Peyer's patch (tissue), 4 donors: ENCODE data around the gene ETFA. TPM values are rescaled to one million over a fixed set of nuclear protein-coding genes. Genes with fewer than 3 reads are reported as not detected.
"Not testable (repeated sequence)": the region's sequence is repeated elsewhere in the genome, so short reads cannot be mapped to it uniquely, and the experiment has no call there.

Source experiments
- DNase-seq, 3 donors: peaks; one replicate each; pipeline ENCODE4 v3.0.0-alpha.2; 2017 to 2019
- H3K27ac ChIP-seq, 4 donors: fragments of 200-600 bp; sonication (generic); one replicate each; pipeline ENCODE4 v1.5.1; 2016 to 2019
- H3K27me3 ChIP-seq, 2 donors: fragments of 200-600 bp; sonication (generic); one replicate each; pipeline ENCODE4 v1.5.1; 2019
- H3K36me3 ChIP-seq, 3 donors: fragments of 200-600 bp; sonication (generic); one replicate each; pipeline ENCODE4 v1.5.1; 2016 to 2019
- H3K4me1 ChIP-seq, 4 donors: fragments of 200-600 bp; sonication (generic); one replicate each; pipeline ENCODE4 v1.5.1; 2016 to 2019
- H3K4me3 ChIP-seq, 4 donors: fragments of 200-600 bp; sonication (generic); 1 replicate in 3 of 4; 2 replicates in 1 of 4; pipeline ENCODE4 v1.5.1; 2016 to 2019; ENCODE audit warnings: mild to moderate bottlenecking in 1 of 4
- H3K9me3 ChIP-seq, 4 donors: fragments of 200-600 bp; sonication (generic); one replicate each; pipeline ENCODE4 v1.5.1; 2016 to 2019; ENCODE audit warnings: mild to moderate bottlenecking in 1 of 4
- CTCF ChIP-seq, 6 experiments: fragments of 450-650 bp in 4 of 6; fragments of 200-600 bp in 2 of 6; sonication (generic) in 1 of 6; IDR thresholded peaks; one replicate each; pipeline ENCODE4 v1.5.1; 2017 to 2019; ENCODE audit warnings: antibody characterized with exemption in 6 of 6, mild to moderate bottlenecking in 3 of 6, moderate library complexity in 1 of 6
- POLR2A ChIP-seq, 2 donors: fragments of 450-650 bp; IDR thresholded peaks; one replicate each; pipeline ENCODE4 v1.5.1; 2017; ENCODE audit warnings: antibody characterized with exemption in 2 of 2, mild to moderate bottlenecking in 2 of 2, moderate library complexity in 2 of 2
- total RNA-seq, 4 donors: library from RNA; depleted of rRNA; stranded (reverse); fragments of >200 nt; gene quantifications; one replicate each; pipeline ENCODE4 v1.1.0, GENCODE V29; 2016

ETFA gene
- total RNA-seq, 4 donors from 2014 or later, result 110 to 175 (median 163) TPM

- no peak overlapping the region for H3K27ac ChIP-seq
- no peak for DNase-seq
- H3K9me3 ChIP-seq, result no peaks in the 10 kb centered on the region
- H3K36me3 ChIP-seq, result no peaks in the 10 kb centered on the region
- H3K4me3 ChIP-seq, result no peak overlapping the region
- TF ChIP-seq POLR2A (IDR thresholded peaks at IDR 0.05), result no peak
- peaks cover 0 to 7% (median 0%) of the 10 kb centered on the region in 4 donors for H3K4me1 ChIP-seq
- no peaks in the 10 kb centered on the region for H3K27me3 ChIP-seq
Observed at GRCh38 chr15:76312540-76313174, 1.4 kb upstream of the ETFA start.

- TF ChIP-seq CTCF (IDR thresholded peaks at IDR 0.05) (no peak), POLR2A (IDR thresholded peaks at IDR 0.05) (no peak)
- H3K9me3 ChIP-seq, result no peaks in the 10 kb centered on the region
- peak overlapping the region; percentile 62 to 74 (median 66) for H3K4me3 ChIP-seq
- peak overlapping the region; percentile 79 to 84 (median 82) for H3K27ac ChIP-seq
- H3K36me3 ChIP-seq, result no peaks in the 10 kb centered on the region
- H3K27me3 ChIP-seq, result no peaks in the 10 kb centered on the region
- peaks cover 0 to 7% (median 0%) of the 10 kb centered on the region in 4 donors for H3K4me1 ChIP-seq
- no peak for DNase-seq
Observed at GRCh38 chr15:76310475-76311099, 682 bp downstream of the ETFA start.

- Histone ChIP-seq H3K27me3 (no peaks in the 10 kb centered on the region), H3K9me3 (no peaks in the 10 kb centered on the region), H3K36me3 (no peaks in the 10 kb centered on the region), H3K27ac (no peak overlapping the region), H3K4me1 (peaks cover 0 to 7% (median 0%) of the 10 kb centered on the region in 4 donors), H3K4me3 (peak overlapping the region in 2 of 4 donors; percentile 63 to 74)
- DNase-seq, result no peak
- TF ChIP-seq POLR2A (IDR thresholded peaks at IDR 0.05) (no peak), CTCF (IDR thresholded peaks at IDR 0.05) (no peak)
Observed at GRCh38 chr15:76309601-76310330, 1.5 kb downstream of the ETFA start.

- Histone ChIP-seq H3K4me1 (no peaks in the 10 kb centered on the region), H3K9me3 (no peaks in the 10 kb centered on the region), H3K27ac (no peak overlapping the region), H3K4me3 (no peak overlapping the region), H3K27me3 (no peaks in the 10 kb centered on the region), H3K36me3 (no peaks in the 10 kb centered on the region)
- TF ChIP-seq CTCF (IDR thresholded peaks at IDR 0.05) (no peak), POLR2A (IDR thresholded peaks at IDR 0.05) (no peak)
- DNase-seq, result no peak
Observed at GRCh38 chr15:76303909-76304308, 7.4 kb downstream of the ETFA start.

GRCh38 chr15:76299786-76300185 is 11.5 kb downstream of the ETFA start:
- DNase-seq, result no peak
- Histone ChIP-seq H3K4me1 (peaks cover 0 to 6% (median 0%) of the 10 kb centered on the region in 4 donors), H3K27ac (peak overlapping the region in 1 of 4 donors; percentile 41), H3K9me3 (no peaks in the 10 kb centered on the region), H3K27me3 (no peaks in the 10 kb centered on the region), H3K36me3 (no peaks in the 10 kb centered on the region), H3K4me3 (no peak overlapping the region)
- no peak for TF ChIP-seq CTCF (IDR thresholded peaks at IDR 0.05)
- no peak for TF ChIP-seq POLR2A (IDR thresholded peaks at IDR 0.05)

- Histone ChIP-seq H3K4me1 (peaks cover 0 to 6% (median 0%) of the 10 kb centered on the region in 4 donors), H3K27ac (peak overlapping the region in 1 of 4 donors; percentile 41), H3K27me3 (no peaks in the 10 kb centered on the region), H3K4me3 (no peak overlapping the region), H3K36me3 (no peaks in the 10 kb centered on the region), H3K9me3 (no peaks in the 10 kb centered on the region)
- TF ChIP-seq CTCF (IDR thresholded peaks at IDR 0.05) (no peak), POLR2A (IDR thresholded peaks at IDR 0.05) (no peak)
- DNase-seq, result no peak
Observed at GRCh38 chr15:76298986-76299385, 12.3 kb downstream of the ETFA start.

DNA sequence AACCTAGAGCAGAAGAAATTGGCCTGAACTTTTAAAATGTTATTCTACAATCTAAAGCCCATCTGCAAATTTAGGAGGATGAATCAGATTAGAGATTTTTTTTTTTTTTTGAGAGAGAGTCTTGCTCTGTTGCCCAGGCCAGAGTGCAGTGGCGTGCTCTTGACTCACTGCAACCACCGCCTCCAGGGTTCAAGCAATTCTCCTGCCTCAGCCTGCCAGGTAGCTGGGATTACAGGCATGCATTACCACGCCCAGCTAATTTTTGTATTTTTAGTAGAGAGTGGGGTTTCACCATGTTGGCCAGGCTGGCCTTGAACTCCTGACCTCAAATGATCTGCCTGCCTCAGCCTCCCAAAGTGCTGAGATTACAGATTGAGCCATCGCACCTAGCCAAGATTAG is 13.3 kb downstream of the ETFA start:
- not testable (repeated sequence) for H3K27me3 ChIP-seq, DNase-seq, H3K27ac ChIP-seq, H3K4me1 ChIP-seq, H3K4me3 ChIP-seq, H3K36me3 ChIP-seq, H3K9me3 ChIP-seq
